Neural cell (in vitro differentiated cells): ENCODE measurements around the gene GRID1. TPM values are rescaled to one million over a fixed set of nuclear protein-coding genes. Genes with fewer than 3 reads are reported as not detected.

Source experiments
- H2AFZ ChIP-seq: fragments of 200-600, 300-800 bp; sonication (generic), shearing (Covaris generic); 2 replicates; pipeline ENCODE4 v1.6.0; 2014; ENCODE audit warnings: low read depth, mild to moderate bottlenecking, antibody characterized with exemption, low read length, moderate library complexity
- H3F3A ChIP-seq: fragments of 200-600 bp; shearing (Covaris generic); 2 replicates; pipeline ENCODE4 v1.6.1; 2016; ENCODE audit warnings: mild to moderate bottlenecking, moderate library complexity, mixed read lengths, antibody characterized with exemption, low read length; ENCODE audit not compliant: insufficient read depth, poor library complexity, severe bottlenecking
- H3K27ac ChIP-seq: fragments of 200-600, 300-800 bp; sonication (generic), shearing (Covaris generic); 2 replicates; pipeline ENCODE4 v1.5.1; 2014; ENCODE audit warnings: mild to moderate bottlenecking, low read length, moderate library complexity
- H3K27me3 ChIP-seq: fragments of 300-800, 200-600 bp; sonication (generic), shearing (Covaris generic); 2 replicates; pipeline ENCODE4 v1.6.0; 2014; ENCODE audit warnings: mild to moderate bottlenecking, low read depth, low read length, moderate library complexity; ENCODE audit not compliant: insufficient read depth
- H3K36me3 ChIP-seq: fragments of 300-800, 200-600 bp; sonication (generic), shearing (Covaris generic); 2 replicates; pipeline ENCODE4 v1.5.1; 2014; ENCODE audit warnings: mild to moderate bottlenecking, antibody characterized with exemption, low read length, moderate library complexity; ENCODE audit not compliant: insufficient read depth
- H3K4me2 ChIP-seq: fragments of 300-800, 200-600 bp; sonication (generic), shearing (Covaris generic); 2 replicates; pipeline ENCODE4 v1.6.0; 2014; ENCODE audit warnings: mild to moderate bottlenecking, low read length
- H3K4me3 ChIP-seq: fragments of 300-800, 200-600 bp; sonication (generic), shearing (Covaris generic); 2 replicates; pipeline ENCODE4 v1.5.1; 2014; ENCODE audit warnings: mild to moderate bottlenecking, low read length, moderate library complexity
- H3K79me2 ChIP-seq: fragments of 200-600 bp; shearing (Covaris generic); replicated peaks from 2 replicates; pipeline ENCODE4 v1.6.0; 2014; ENCODE audit warnings: mild to moderate bottlenecking, low read length, moderate library complexity; ENCODE audit not compliant: insufficient read depth
- H3K9ac ChIP-seq: fragments of 300-800, 200-600 bp; sonication (generic), shearing (Covaris generic); 2 replicates; pipeline ENCODE4 v1.6.1; 2016; ENCODE audit warnings: mild to moderate bottlenecking, low read length, mixed read lengths
- H3K9me2 ChIP-seq: fragments of 200-600 bp; shearing (Covaris generic); 2 replicates; pipeline ENCODE4 v1.6.1; 2016; ENCODE audit warnings: mild to moderate bottlenecking, low read length, mixed read lengths; ENCODE audit not compliant: insufficient read depth
- H3K9me3 ChIP-seq: fragments of 200-600, 300-800 bp; sonication (generic), shearing (Covaris generic); 2 replicates; pipeline ENCODE4 v1.6.1; 2016; ENCODE audit warnings: mild to moderate bottlenecking, mixed run types, low read length, moderate library complexity, mixed read lengths
- H4K20me1 ChIP-seq: fragments of 200-600 bp; shearing (Covaris generic); 2 replicates; pipeline ENCODE4 v1.6.1; 2016; ENCODE audit warnings: mild to moderate bottlenecking, mixed run types; ENCODE audit not compliant: insufficient read depth
- EP300 ChIP-seq: fragments of 450-650 bp; conservative IDR thresholded peaks from 2 replicates; pipeline ENCODE4 v1.6.1; 2014; ENCODE audit warnings: antibody characterized with exemption, mild to moderate bottlenecking, moderate library complexity; ENCODE audit not compliant: poor library complexity, severe bottlenecking
- EZH2 ChIP-seq: fragments of 200-600, 300-800 bp; shearing (Covaris generic), sonication (generic); IDR thresholded peaks from 2 replicates; pipeline ENCODE4 v1.6.1; 2014; ENCODE audit warnings: antibody characterized with exemption, low read length, borderline replicate concordance, mild to moderate bottlenecking; ENCODE audit not compliant: insufficient read depth, poor library complexity, severe bottlenecking
- MXI1 ChIP-seq: fragments of 450-650 bp; conservative IDR thresholded peaks from 2 replicates; pipeline ENCODE4 v1.6.1; 2014; ENCODE audit warnings: antibody characterized with exemption, mild to moderate bottlenecking; ENCODE audit not compliant: poor library complexity, severe bottlenecking
- POLR2AphosphoS5 ChIP-seq: IDR thresholded peaks from 2 replicates; pipeline ENCODE4 v1.6.1; 2012
- RAD21 ChIP-seq: fragments of 450-650 bp; conservative IDR thresholded peaks from 2 replicates; pipeline ENCODE4 v1.6.1; 2014; ENCODE audit warnings: antibody characterized with exemption, mild to moderate bottlenecking, moderate library complexity
- SMC3 ChIP-seq: fragments of 450-650 bp; conservative IDR thresholded peaks from 2 replicates; pipeline ENCODE4 v1.6.1; 2014; ENCODE audit warnings: antibody characterized with exemption, mild to moderate bottlenecking, moderate library complexity; ENCODE audit not compliant: poor library complexity
- TAF1 ChIP-seq: IDR thresholded peaks from 2 replicates; pipeline ENCODE4 v1.6.1; 2012; ENCODE audit warnings: low read depth
- polyA plus RNA-seq: library from polyadenylated mRNA; depleted of rRNA; stranded (reverse); fragments of >200 nt; gene quantifications from 2 replicates; pipeline ENCODE4 v1.2.3, GENCODE V29; 2014
- TF ChIP-seq, protein P1 (sequence below): fragments of 450-650 bp; IDR thresholded peaks from 2 replicates; pipeline ENCODE4 v1.5.1; 2014; ENCODE audit warnings: antibody characterized with exemption, mild to moderate bottlenecking, moderate library complexity; ENCODE audit not compliant: poor library complexity, severe bottlenecking
- TF ChIP-seq, protein P2 (sequence below): IDR thresholded peaks from 2 replicates; pipeline ENCODE4 v1.6.1; 2012; ENCODE audit warnings: borderline replicate concordance

GRID1 gene
- polyA plus RNA-seq, 1 donor from 2014 or later: 7.3 TPM

DNA sequence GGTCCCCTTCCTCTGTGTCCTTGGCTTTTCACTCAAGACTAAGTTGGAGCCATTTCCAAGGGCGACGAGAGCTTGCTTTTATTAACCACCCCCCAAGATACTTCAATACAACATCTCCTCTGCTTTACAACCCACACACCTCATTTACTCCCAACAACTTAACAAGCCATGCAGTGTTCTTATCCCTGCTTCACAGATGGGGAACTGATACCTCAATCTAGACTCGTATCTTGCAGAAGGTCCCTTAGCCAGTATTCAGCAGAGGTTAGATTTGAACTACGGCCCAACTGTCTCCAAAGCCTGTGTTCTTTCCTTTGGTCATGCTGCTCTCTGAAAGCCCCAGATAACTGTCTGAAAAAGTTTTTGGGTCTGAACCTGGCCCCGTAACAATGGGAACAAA lies 444.8 kb downstream of the GRID1 start:
- no peaks in the 10 kb centered on the region for H3K9me2 ChIP-seq
- H3K4me2 ChIP-seq: no peak overlapping the region
- H2AFZ ChIP-seq: no peak overlapping the region
- TF ChIP-seq, protein P1, sequence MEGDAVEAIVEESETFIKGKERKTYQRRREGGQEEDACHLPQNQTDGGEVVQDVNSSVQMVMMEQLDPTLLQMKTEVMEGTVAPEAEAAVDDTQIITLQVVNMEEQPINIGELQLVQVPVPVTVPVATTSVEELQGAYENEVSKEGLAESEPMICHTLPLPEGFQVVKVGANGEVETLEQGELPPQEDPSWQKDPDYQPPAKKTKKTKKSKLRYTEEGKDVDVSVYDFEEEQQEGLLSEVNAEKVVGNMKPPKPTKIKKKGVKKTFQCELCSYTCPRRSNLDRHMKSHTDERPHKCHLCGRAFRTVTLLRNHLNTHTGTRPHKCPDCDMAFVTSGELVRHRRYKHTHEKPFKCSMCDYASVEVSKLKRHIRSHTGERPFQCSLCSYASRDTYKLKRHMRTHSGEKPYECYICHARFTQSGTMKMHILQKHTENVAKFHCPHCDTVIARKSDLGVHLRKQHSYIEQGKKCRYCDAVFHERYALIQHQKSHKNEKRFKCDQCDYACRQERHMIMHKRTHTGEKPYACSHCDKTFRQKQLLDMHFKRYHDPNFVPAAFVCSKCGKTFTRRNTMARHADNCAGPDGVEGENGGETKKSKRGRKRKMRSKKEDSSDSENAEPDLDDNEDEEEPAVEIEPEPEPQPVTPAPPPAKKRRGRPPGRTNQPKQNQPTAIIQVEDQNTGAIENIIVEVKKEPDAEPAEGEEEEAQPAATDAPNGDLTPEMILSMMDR: no peak
- no peak for TF ChIP-seq POLR2AphosphoS5
- TF ChIP-seq EP300: no peak
- TF ChIP-seq RAD21: no peak
- TF ChIP-seq MXI1: no peak
- TF ChIP-seq TAF1: no peak
- no peak for TF ChIP-seq EZH2
- TF ChIP-seq, protein P2, sequence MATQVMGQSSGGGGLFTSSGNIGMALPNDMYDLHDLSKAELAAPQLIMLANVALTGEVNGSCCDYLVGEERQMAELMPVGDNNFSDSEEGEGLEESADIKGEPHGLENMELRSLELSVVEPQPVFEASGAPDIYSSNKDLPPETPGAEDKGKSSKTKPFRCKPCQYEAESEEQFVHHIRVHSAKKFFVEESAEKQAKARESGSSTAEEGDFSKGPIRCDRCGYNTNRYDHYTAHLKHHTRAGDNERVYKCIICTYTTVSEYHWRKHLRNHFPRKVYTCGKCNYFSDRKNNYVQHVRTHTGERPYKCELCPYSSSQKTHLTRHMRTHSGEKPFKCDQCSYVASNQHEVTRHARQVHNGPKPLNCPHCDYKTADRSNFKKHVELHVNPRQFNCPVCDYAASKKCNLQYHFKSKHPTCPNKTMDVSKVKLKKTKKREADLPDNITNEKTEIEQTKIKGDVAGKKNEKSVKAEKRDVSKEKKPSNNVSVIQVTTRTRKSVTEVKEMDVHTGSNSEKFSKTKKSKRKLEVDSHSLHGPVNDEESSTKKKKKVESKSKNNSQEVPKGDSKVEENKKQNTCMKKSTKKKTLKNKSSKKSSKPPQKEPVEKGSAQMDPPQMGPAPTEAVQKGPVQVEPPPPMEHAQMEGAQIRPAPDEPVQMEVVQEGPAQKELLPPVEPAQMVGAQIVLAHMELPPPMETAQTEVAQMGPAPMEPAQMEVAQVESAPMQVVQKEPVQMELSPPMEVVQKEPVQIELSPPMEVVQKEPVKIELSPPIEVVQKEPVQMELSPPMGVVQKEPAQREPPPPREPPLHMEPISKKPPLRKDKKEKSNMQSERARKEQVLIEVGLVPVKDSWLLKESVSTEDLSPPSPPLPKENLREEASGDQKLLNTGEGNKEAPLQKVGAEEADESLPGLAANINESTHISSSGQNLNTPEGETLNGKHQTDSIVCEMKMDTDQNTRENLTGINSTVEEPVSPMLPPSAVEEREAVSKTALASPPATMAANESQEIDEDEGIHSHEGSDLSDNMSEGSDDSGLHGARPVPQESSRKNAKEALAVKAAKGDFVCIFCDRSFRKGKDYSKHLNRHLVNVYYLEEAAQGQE: no peak
- no peak for TF ChIP-seq SMC3
- no peak overlapping the region for H3K27ac ChIP-seq
- H3F3A ChIP-seq: no peaks in the 10 kb centered on the region
- H3K9me3 ChIP-seq: no peaks in the 10 kb centered on the region
- H3K79me2 ChIP-seq: no peaks in the 10 kb centered on the region
- no peaks in the 10 kb centered on the region for H3K27me3 ChIP-seq
- no peak overlapping the region for H3K4me3 ChIP-seq
- no peaks in the 10 kb centered on the region for H3K36me3 ChIP-seq
- H4K20me1 ChIP-seq: no peaks in the 10 kb centered on the region
- no peak overlapping the region for H3K9ac ChIP-seq

DNA sequence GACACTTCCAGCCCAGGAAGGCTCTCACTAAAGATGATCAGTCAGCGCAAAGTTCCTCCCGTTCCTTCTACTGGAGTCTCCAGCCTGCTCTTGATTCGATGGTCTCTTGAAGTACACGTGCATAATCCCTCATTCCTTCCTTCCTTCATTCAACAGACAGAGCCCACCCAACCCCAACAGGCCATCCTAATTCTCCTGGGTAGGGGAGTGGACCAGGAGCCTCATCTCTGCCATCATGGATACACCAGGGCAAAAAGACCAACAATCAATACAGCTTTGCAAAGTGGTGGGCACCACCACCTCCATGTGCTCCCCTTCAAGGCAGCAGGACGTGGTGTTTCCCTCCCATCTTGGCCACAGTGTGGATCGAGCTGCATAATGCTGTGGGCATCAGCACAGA lies 446.3 kb downstream of the GRID1 start:
- no peaks in the 10 kb centered on the region for H3K79me2 ChIP-seq
- H2AFZ ChIP-seq: no peak overlapping the region
- no peak overlapping the region for H3K4me3 ChIP-seq
- no peaks in the 10 kb centered on the region for H3F3A ChIP-seq
- no peaks in the 10 kb centered on the region for H3K27me3 ChIP-seq
- H3K27ac ChIP-seq: no peak overlapping the region
- H3K36me3 ChIP-seq: no peaks in the 10 kb centered on the region
- TF ChIP-seq POLR2AphosphoS5: no peak
- no peak for TF ChIP-seq RAD21
- TF ChIP-seq EP300: no peak
- TF ChIP-seq SMC3: no peak
- no peak for TF ChIP-seq MXI1
- TF ChIP-seq, protein P2: no peak
- TF ChIP-seq, protein P1: no peak
- TF ChIP-seq EZH2: no peak
- no peak for TF ChIP-seq TAF1
- no peaks in the 10 kb centered on the region for H3K9me2 ChIP-seq
- no peaks in the 10 kb centered on the region for H3K9me3 ChIP-seq
- H3K4me2 ChIP-seq: no peak overlapping the region
- no peak overlapping the region for H3K9ac ChIP-seq
- no peaks in the 10 kb centered on the region for H4K20me1 ChIP-seq
